ENCODE measurements around the gene SOX6. TPM values are rescaled to one million over a fixed set of nuclear protein-coding genes. Genes with fewer than 3 reads are reported as not detected.

SOX6 gene
- total RNA-seq, 1 donor: 0.10 TPM

- no peaks in the 10 kb centered on the region for H3K27me3 ChIP-seq (ENCODE audit: insufficient read depth, low read length)
- no peaks in the 10 kb centered on the region for H3K9me3 ChIP-seq (ENCODE audit: low read depth, low read length)
- no peak overlapping the region for H3K4me3 ChIP-seq (ENCODE audit: low read length)
- no peaks in the 10 kb centered on the region for H3K4me1 ChIP-seq (ENCODE audit: insufficient read depth, low read length)
These were observed 342.6 kb downstream of the SOX6 start for GRCh38 chr11:16013649-16014275.

- H3K4me1 ChIP-seq (ENCODE audit: insufficient read depth, low read length): no peaks in the 10 kb centered on the region
- H3K27me3 ChIP-seq (ENCODE audit: insufficient read depth, low read length): no peaks in the 10 kb centered on the region
- H3K4me3 ChIP-seq (ENCODE audit: low read length): no peak overlapping the region
- no peaks in the 10 kb centered on the region for H3K9me3 ChIP-seq (ENCODE audit: low read depth, low read length)
These were observed 343.1 kb downstream of the SOX6 start for GRCh38 chr11:16013242-16013641.

GRCh38 chr11:16012125-16012751, 344.1 kb downstream of the SOX6 start:
- no peak overlapping the region for H3K4me3 ChIP-seq (ENCODE audit: low read length)
- H3K9me3 ChIP-seq (ENCODE audit: low read depth, low read length): no peaks in the 10 kb centered on the region
- no peaks in the 10 kb centered on the region for H3K4me1 ChIP-seq (ENCODE audit: insufficient read depth, low read length)

GRCh38 chr11:16011396-16011795, 344.9 kb downstream of the SOX6 start:
- Histone ChIP-seq H3K4me1 (ENCODE audit: insufficient read depth, low read length) (no peaks in the 10 kb centered on the region), H3K27me3 (ENCODE audit: insufficient read depth, low read length) (no peaks in the 10 kb centered on the region), H3K4me3 (ENCODE audit: low read length) (no peak overlapping the region), H3K9me3 (ENCODE audit: low read depth, low read length) (no peaks in the 10 kb centered on the region)

More at GRCh38 chr11:16012125-16012751, 344.1 kb downstream of the SOX6 start:
- H3K27me3 ChIP-seq (ENCODE audit: insufficient read depth, low read length): no peaks in the 10 kb centered on the region

GRCh38 chr11:16009021-16009420, 347.3 kb downstream of the SOX6 start:
- Histone ChIP-seq H3K27me3 (ENCODE audit: insufficient read depth, low read length) (no peaks in the 10 kb centered on the region), H3K4me1 (ENCODE audit: insufficient read depth, low read length) (no peaks in the 10 kb centered on the region), H3K9me3 (ENCODE audit: low read depth, low read length) (no peaks in the 10 kb centered on the region), H3K4me3 (ENCODE audit: low read length) (no peak overlapping the region)

- Histone ChIP-seq H3K4me1 (ENCODE audit: insufficient read depth, low read length) (no peaks in the 10 kb centered on the region), H3K9me3 (ENCODE audit: low read depth, low read length) (no peaks in the 10 kb centered on the region), H3K4me3 (ENCODE audit: low read length) (no peak overlapping the region), H3K27me3 (ENCODE audit: insufficient read depth, low read length) (no peaks in the 10 kb centered on the region)
These were observed 348.8 kb downstream of the SOX6 start for GRCh38 chr11:16007514-16007913.

GRCh38 chr11:16002942-16003341, 353.4 kb downstream of the SOX6 start:
- H3K4me3 ChIP-seq (ENCODE audit: low read length): no peak overlapping the region
- H3K9me3 ChIP-seq (ENCODE audit: low read depth, low read length): no peaks in the 10 kb centered on the region
- no peaks in the 10 kb centered on the region for H3K27me3 ChIP-seq (ENCODE audit: insufficient read depth, low read length)
- peaks cover 4% of the 10 kb centered on the region for H3K4me1 ChIP-seq (ENCODE audit: insufficient read depth, low read length)

- Histone ChIP-seq H3K4me1 (ENCODE audit: insufficient read depth, low read length) (peaks cover 4% of the 10 kb centered on the region), H3K27me3 (ENCODE audit: insufficient read depth, low read length) (no peaks in the 10 kb centered on the region), H3K4me3 (ENCODE audit: low read length) (no peak overlapping the region), H3K9me3 (ENCODE audit: low read depth, low read length) (no peaks in the 10 kb centered on the region)
These were observed 354.4 kb downstream of the SOX6 start for GRCh38 chr11:16001899-16002426.

GRCh38 chr11:16001044-16001568, 355.2 kb downstream of the SOX6 start:
- Histone ChIP-seq H3K4me3 (ENCODE audit: low read length) (no peak overlapping the region), H3K9me3 (ENCODE audit: low read depth, low read length) (no peaks in the 10 kb centered on the region), H3K4me1 (ENCODE audit: insufficient read depth, low read length) (peaks cover 4% of the 10 kb centered on the region), H3K27me3 (ENCODE audit: insufficient read depth, low read length) (no peaks in the 10 kb centered on the region)

- Histone ChIP-seq H3K4me3 (ENCODE audit: low read length) (no peak overlapping the region), H3K27me3 (ENCODE audit: insufficient read depth, low read length) (no peaks in the 10 kb centered on the region), H3K4me1 (ENCODE audit: insufficient read depth, low read length) (peaks cover 4% of the 10 kb centered on the region), H3K9me3 (ENCODE audit: low read depth, low read length) (no peaks in the 10 kb centered on the region)
These were observed 356.3 kb downstream of the SOX6 start for GRCh38 chr11:16000065-16000464.

GRCh38 chr11:15993345-15993744, 363.0 kb downstream of the SOX6 start:
- Histone ChIP-seq H3K4me3 (ENCODE audit: low read length) (no peak overlapping the region), H3K4me1 (ENCODE audit: insufficient read depth, low read length) (no peaks in the 10 kb centered on the region), H3K9me3 (ENCODE audit: low read depth, low read length) (no peaks in the 10 kb centered on the region), H3K27me3 (ENCODE audit: insufficient read depth, low read length) (no peaks in the 10 kb centered on the region)

GRCh38 chr11:15991215-15991614, 365.1 kb downstream of the SOX6 start:
- Histone ChIP-seq H3K4me1 (ENCODE audit: insufficient read depth, low read length) (no peaks in the 10 kb centered on the region), H3K4me3 (ENCODE audit: low read length) (no peak overlapping the region), H3K27me3 (ENCODE audit: insufficient read depth, low read length) (no peaks in the 10 kb centered on the region), H3K9me3 (ENCODE audit: low read depth, low read length) (no peaks in the 10 kb centered on the region)

- Histone ChIP-seq H3K4me1 (ENCODE audit: insufficient read depth, low read length) (no peaks in the 10 kb centered on the region), H3K9me3 (ENCODE audit: low read depth, low read length) (no peaks in the 10 kb centered on the region)
These were observed 366.7 kb downstream of the SOX6 start for GRCh38 chr11:15989685-15990084.

GRCh38 chr11:15988693-15989231, 367.6 kb downstream of the SOX6 start:
- Histone ChIP-seq H3K9me3 (ENCODE audit: low read depth, low read length) (no peaks in the 10 kb centered on the region), H3K27me3 (ENCODE audit: insufficient read depth, low read length) (no peaks in the 10 kb centered on the region), H3K4me3 (ENCODE audit: low read length) (no peak overlapping the region), H3K4me1 (ENCODE audit: insufficient read depth, low read length) (no peaks in the 10 kb centered on the region)

More at GRCh38 chr11:15989685-15990084, 366.7 kb downstream of the SOX6 start:
- H3K27me3 ChIP-seq (ENCODE audit: insufficient read depth, low read length): no peaks in the 10 kb centered on the region
- no peak overlapping the region for H3K4me3 ChIP-seq (ENCODE audit: low read length)

- Histone ChIP-seq H3K4me3 (ENCODE audit: low read length) (no peak overlapping the region), H3K9me3 (ENCODE audit: low read depth, low read length) (no peaks in the 10 kb centered on the region), H3K27me3 (ENCODE audit: insufficient read depth, low read length) (no peaks in the 10 kb centered on the region), H3K4me1 (ENCODE audit: insufficient read depth, low read length) (no peaks in the 10 kb centered on the region)
These were observed 368.3 kb downstream of the SOX6 start for GRCh38 chr11:15988016-15988550.
